HCT116 (cell line): ENCODE results near the gene SPEN. TPM values are rescaled to one million over a fixed set of nuclear protein-coding genes. Genes with fewer than 3 reads are reported as not detected.
A peak's percentile ranks its signal among the peaks of the same experiment; 100 is the strongest.

ENCODE experiments used
- ATAC-seq: fragments of 200-7000 bp; cut with Tn5 transposase; 2 replicates; pipeline ENCODE4 v1.9.1; 2020; ENCODE audit warnings: mild to moderate bottlenecking, moderate library complexity
- BruUV-seq: library from RNA; stranded (reverse); fragments of 400-500 nt; replicated peaks from 2 replicates; lab custom pipeline; 2021; lab: Mats Ljungman, UMichigan
- CTCF ChIA-PET: fragments of 300-600 bp; sonication (Branson Sonifier 250); formaldehyde crosslinking; loops from one replicate; lab custom pipeline; 2021; ENCODE audit warnings: antibody characterized with exemption; lab: Charles Lee
- POLR2A ChIA-PET: fragments of 300-600, 350-600 bp; sonication (Branson Sonifier 250); formaldehyde crosslinking; loops from one replicate; lab custom pipeline; 2021; ENCODE audit warnings: antibody characterized with exemption; lab: Charles Lee
- RAD21 ChIA-PET, 2 experiments: fragments of 300-600 bp; sonication (Branson Sonifier 250); formaldehyde crosslinking; loops; one replicate each; lab custom pipeline; 2023; ENCODE audit warnings: low total read pairs in 2 of 2; ENCODE audit not compliant: uncharacterized antibody in 2 of 2, unreplicated experiment in 2 of 2, low non-redundant PET in 1 of 2; lab: Charles Lee
- DNase-seq: peaks from one replicate; pipeline ENCODE4 v3.0.0-alpha.2; 2010; ENCODE audit warnings: low read depth, low spot score
- H2AFZ ChIP-seq: fragments of 200-600 bp; shearing (Covaris generic), sonication (generic); 2 replicates; pipeline ENCODE4 v1.6.1; 2017; ENCODE audit warnings: low read depth, mixed run types, mixed read lengths, antibody characterized with exemption, low read length; ENCODE audit not compliant: poor library complexity, severe bottlenecking
- H3K27ac ChIP-seq: 2 replicates; pipeline ENCODE4 v1.5.1; 2012; ENCODE audit warnings: low read depth, low read length
- H3K27me3 ChIP-seq: fragments of 200-600 bp; sonication (generic); 2 replicates; pipeline ENCODE4 v1.6.1; 2016; ENCODE audit warnings: mixed run types, low read length, mixed read lengths; ENCODE audit not compliant: insufficient read depth
- H3K36me3 ChIP-seq, 2 experiments: fragments of 200-500 bp in 1 of 2; fragments of 200-600 bp in 1 of 2; sonication (Bioruptor generic) in 1 of 2; sonication (generic) in 1 of 2; 2 replicates each; pipeline versions ENCODE4 v1.5.1 to v1.6.1; 2014 to 2016; ENCODE audit warnings: low read length in 2 of 2, inconsistent platforms in 1 of 2, mixed read lengths in 1 of 2, mixed run types in 1 of 2; ENCODE audit not compliant: insufficient read depth in 2 of 2, control insufficient read depth in 1 of 2
- H3K4me1 ChIP-seq, 2 experiments: fragments of 200-600 bp in 1 of 2; sonication (generic) in 1 of 2; 2 replicates each; pipeline versions ENCODE4 v1.5.1 to v1.6.1; 2012 to 2017; ENCODE audit warnings: low read length in 2 of 2, inconsistent platforms in 1 of 2, mild to moderate bottlenecking in 1 of 2, mixed read lengths in 1 of 2, mixed run types in 1 of 2, moderate library complexity in 1 of 2; ENCODE audit not compliant: insufficient read depth in 2 of 2, control insufficient read depth in 1 of 2
- H3K4me2 ChIP-seq: fragments of 200-600 bp; sonication (generic); 2 replicates; pipeline ENCODE4 v1.6.1; 2017; ENCODE audit warnings: mixed run types, low read length, mixed read lengths
- H3K4me3 ChIP-seq, 2 experiments: fragments of 200-600 bp in 1 of 2; sonication (generic) in 1 of 2; replicated peaks in 1 of 2; 2 replicates each; pipeline ENCODE4 v1.5.1; 2011 to 2016; ENCODE audit warnings: low read length in 2 of 2, control low read depth in 1 of 2, low read depth in 1 of 2, mild to moderate bottlenecking in 1 of 2, mixed read lengths in 1 of 2, mixed run types in 1 of 2
- H3K79me2 ChIP-seq: fragments of 200-600 bp; sonication (generic); 2 replicates; pipeline ENCODE4 v1.6.1; 2017; ENCODE audit warnings: mild to moderate bottlenecking, mixed run types, low read length, moderate library complexity, mixed read lengths; ENCODE audit not compliant: insufficient read depth
- H3K9ac ChIP-seq: fragments of 200-600 bp; sonication (generic); 2 replicates; pipeline ENCODE4 v1.6.1; 2016; ENCODE audit warnings: low read length, mixed read lengths
- H3K9me2 ChIP-seq: fragments of 200-600 bp; sonication (generic), shearing (Covaris generic); 2 replicates; pipeline ENCODE4 v1.6.1; 2017; ENCODE audit warnings: mixed run types, mild to moderate bottlenecking, moderate library complexity; ENCODE audit not compliant: insufficient read depth
- H3K9me3 ChIP-seq, 2 experiments: fragments of 200-500 bp in 1 of 2; fragments of 200-600 bp in 1 of 2; sonication (Bioruptor generic) in 1 of 2; sonication (generic) in 1 of 2; 2 replicates each; pipeline ENCODE4 v1.6.1; 2014 to 2017; ENCODE audit warnings: low read length in 2 of 2, mixed read lengths in 2 of 2, inconsistent platforms in 1 of 2, low read depth in 1 of 2, mild to moderate bottlenecking in 1 of 2, mixed run types in 1 of 2, moderate library complexity in 1 of 2; ENCODE audit not compliant: control insufficient read depth in 1 of 2, insufficient read depth in 1 of 2
- H4K20me1 ChIP-seq: fragments of 200-600 bp; sonication (generic), shearing (Covaris generic); 2 replicates; pipeline ENCODE4 v1.6.1; 2017; ENCODE audit warnings: mixed run types, mild to moderate bottlenecking, moderate library complexity; ENCODE audit not compliant: insufficient read depth
- EZH2 ChIP-seq: fragments of 200-600 bp; sonication (generic); IDR thresholded peaks from 2 replicates; pipeline ENCODE4 v1.6.1; 2017; ENCODE audit warnings: antibody characterized with exemption, mixed run types
- JUND ChIP-seq: IDR thresholded peaks from 2 replicates; pipeline ENCODE4 v1.6.1; 2012
- intact Hi-C: fragments of 100-400 bp; cut with micrococcal nuclease; formaldehyde crosslinking; loops from 2 replicates; pipeline ENCODE4 v1.10.0; 2022
- total RNA-seq: library from RNA; stranded (reverse); gene quantifications from one replicate; pipeline ENCODE4 v1.2.1, GENCODE V29; 2021; ENCODE audit not compliant: unreplicated experiment
- TF ChIP-seq, protein P1 (sequence below): IDR thresholded peaks from 2 replicates; pipeline ENCODE4 v1.6.1; 2012

SPEN gene
- total RNA-seq, 1 experiment from 2014 or later: 58.6 TPM

DNA sequence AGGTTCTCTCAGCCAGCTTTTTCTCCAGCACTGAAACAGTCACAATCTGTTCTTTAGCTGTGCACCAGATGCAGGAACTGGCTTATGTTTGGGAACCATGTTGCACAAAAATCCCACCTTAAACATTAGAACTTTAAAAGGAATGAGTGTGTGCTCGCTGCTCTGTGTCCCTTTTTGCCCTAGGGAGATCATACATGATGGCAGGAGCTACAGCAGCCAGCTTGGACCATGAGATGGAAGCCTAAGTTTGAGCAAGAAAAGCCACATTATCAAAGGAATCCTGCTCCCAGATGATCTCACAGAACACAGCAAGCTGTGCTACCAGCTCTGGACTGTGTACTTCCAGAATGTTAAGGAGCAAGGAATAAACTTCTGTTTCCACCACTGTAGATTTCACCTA lies 124.9 kb downstream of the SPEN start:
- Histone ChIP-seq H3K4me2 (no peak overlapping the region), H3K27me3 (no peaks in the 10 kb centered on the region), H3K9ac (no peak overlapping the region), H3K9me3 (peaks cover 0 to 4% of the 10 kb centered on the region in 2 experiments; a peak in 1 of 4 replicates), H3K4me3 (no peak overlapping the region), H4K20me1 (no peaks in the 10 kb centered on the region), H3K79me2 (peaks cover 42% of the 10 kb centered on the region), H3K36me3 (peaks cover 2 to 14% of the 10 kb centered on the region in 2 experiments; a peak in 2 of 4 replicates), H3K9me2 (no peaks in the 10 kb centered on the region), H3K4me1 (peaks cover 8 to 16% of the 10 kb centered on the region in 2 experiments; a peak in 3 of 4 replicates), H2AFZ (no peak overlapping the region)
- ChIA-PET RAD21 (no interaction called here), POLR2A (no interaction called here), CTCF (no interaction called here)
- intact Hi-C loops: no loop called here
- DNase-seq (no peak), ATAC-seq (no peak)
- BruUV-seq: TSS peak; percentile 10
- no peak for TF ChIP-seq JUND
- no peak for TF ChIP-seq EZH2
- TF ChIP-seq, all 23 proteins: peak for 0
- no peak overlapping the region for H3K27ac ChIP-seq

DNA sequence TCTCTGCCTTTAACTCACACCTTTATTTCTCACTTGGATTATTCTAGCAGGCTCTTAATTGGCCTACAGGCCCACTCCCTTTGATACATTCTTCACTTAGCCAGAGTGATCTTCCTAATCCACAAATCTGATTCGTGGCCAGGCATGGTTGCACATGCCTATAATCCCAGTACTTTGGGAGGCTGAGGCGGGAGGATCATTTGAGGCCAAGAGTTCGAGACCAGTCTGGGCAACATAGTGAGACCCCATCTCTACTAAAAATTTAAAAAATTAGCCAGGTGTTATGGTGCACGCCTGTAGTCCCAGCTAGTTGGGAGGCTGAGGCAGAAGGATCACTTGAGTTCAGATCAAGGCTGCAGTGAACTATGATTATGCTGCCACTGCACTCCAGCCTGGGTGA lies 126.3 kb downstream of the SPEN start:
- intact Hi-C loops: no loop called here
- TSS peak; percentile 10 for BruUV-seq

More for the DNA sequence above, 126.3 kb downstream of the SPEN start:
- TF ChIP-seq, protein P1, sequence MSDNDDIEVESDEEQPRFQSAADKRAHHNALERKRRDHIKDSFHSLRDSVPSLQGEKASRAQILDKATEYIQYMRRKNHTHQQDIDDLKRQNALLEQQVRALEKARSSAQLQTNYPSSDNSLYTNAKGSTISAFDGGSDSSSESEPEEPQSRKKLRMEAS: no peak
- H3K79me2 ChIP-seq: peaks cover 30% of the 10 kb centered on the region
- no peak overlapping the region for H3K4me2 ChIP-seq
- no peak overlapping the region for H3K4me3 ChIP-seq
- CTCF ChIA-PET: no interaction called here
- no peaks in the 10 kb centered on the region for H3K27me3 ChIP-seq
- no peaks in the 10 kb centered on the region for H3K9me2 ChIP-seq
- peaks cover 2 to 12% of the 10 kb centered on the region in 2 experiments; a peak in 2 of 4 replicates for H3K36me3 ChIP-seq
- RAD21 ChIA-PET: no interaction called here
- H3K9ac ChIP-seq: no peak overlapping the region
- no peak for DNase-seq
- H4K20me1 ChIP-seq: no peaks in the 10 kb centered on the region
- no peak overlapping the region for H2AFZ ChIP-seq
- POLR2A ChIA-PET: interaction anchor here (0.7 kb wide), 1 partner anchor 219 kb away, joined by 4 read pairs; no protein-coding TSS in a partner anchor
- H3K4me1 ChIP-seq: peaks cover 8 to 16% of the 10 kb centered on the region in 2 experiments; a peak in 3 of 4 replicates
- peaks cover 0 to 4% of the 10 kb centered on the region in 2 experiments; a peak in 1 of 4 replicates for H3K9me3 ChIP-seq
- ATAC-seq: no peak
- H3K27ac ChIP-seq: no peak overlapping the region
